Kidney capillary endothelial cell (primary cell): ENCODE results near the gene CCDC71.

ENCODE experiments used
- DNase-seq: peaks from one replicate; pipeline ENCODE4 v3.0.0-alpha.2; 2018; ENCODE audit warnings: low spot score

The CCDC71 gene

GRCh38 chr3:49165771-49166751, at the start of gene CCDC71:
Gene CCDC71 (minus strand): TSS chr3:49166331. CDS start chr3:49164208, 2,123 bp downstream.
- DNase-seq, result peak; percentile 60

- no peak for DNase-seq
Observed at GRCh38 chr3:49213998-49214397, 47.9 kb upstream of the CCDC71 start.

- DNase-seq, result no peak
Observed at GRCh38 chr3:49213541-49213943, 47.4 kb upstream of the CCDC71 start.

GRCh38 chr3:49199900-49200281, 33.8 kb upstream of the CCDC71 start:
- no peak for DNase-seq

- DNase-seq, result peak; percentile 76
Observed at GRCh38 chr3:49199239-49199899, 33.2 kb upstream of the CCDC71 start.

- DNase-seq, result no peak
Observed at GRCh38 chr3:49198611-49199230, 32.6 kb upstream of the CCDC71 start.

- no peak for DNase-seq
Observed at GRCh38 chr3:49198161-49198560, 32.0 kb upstream of the CCDC71 start.

GRCh38 chr3:49191741-49192140, 25.6 kb upstream of the CCDC71 start:
- no peak for DNase-seq

- no peak for DNase-seq
Observed at GRCh38 chr3:49183873-49184272, 17.7 kb upstream of the CCDC71 start.

GRCh38 chr3:49182682-49183081, 16.6 kb upstream of the CCDC71 start:
- no peak for DNase-seq

- DNase-seq, result no peak
Observed at GRCh38 chr3:49181351-49181750, 15.2 kb upstream of the CCDC71 start.

GRCh38 chr3:49180116-49180515, 14.0 kb upstream of the CCDC71 start:
- no peak for DNase-seq

- no peak for DNase-seq
Observed at GRCh38 chr3:49177073-49177472, 10.9 kb upstream of the CCDC71 start.

- no peak for DNase-seq
Observed at GRCh38 chr3:49175530-49175929, 9.4 kb upstream of the CCDC71 start.

GRCh38 chr3:49174397-49174985, 8.4 kb upstream of the CCDC71 start:
- DNase-seq, result no peak

GRCh38 chr3:49173792-49174170, 7.7 kb upstream of the CCDC71 start:
- DNase-seq, result no peak

- peak; percentile 79 for DNase-seq
Observed at GRCh38 chr3:49173116-49173791, 7.1 kb upstream of the CCDC71 start.

- DNase-seq, result no peak
Observed at GRCh38 chr3:49172551-49173041, 6.5 kb upstream of the CCDC71 start.

- no peak for DNase-seq
Observed at GRCh38 chr3:49171775-49172500, 5.8 kb upstream of the CCDC71 start.

GRCh38 chr3:49171119-49171774, 5.1 kb upstream of the CCDC71 start, which contains the start of gene KLHDC8B:
Gene KLHDC8B (plus strand): TSS chr3:49171598. CDS start chr3:49172770, 1,172 bp downstream.
- DNase-seq, result peak; percentile 70
